HUDEP-2 (cell line): ENCODE measurements around the gene ETS1.

Experiments
- DNase-seq, 76 experiments: peaks; one replicate each; lab custom pipeline; 2025; ENCODE audit not compliant: unreplicated experiment in 76 of 76; lab: John Stamatoyannopoulos, UW

Gene ETS1

GRCh38 chr11:128619540-128620308 lies 32.4 kb upstream of the ETS1 start:
- no peak for DNase-seq

DNA sequence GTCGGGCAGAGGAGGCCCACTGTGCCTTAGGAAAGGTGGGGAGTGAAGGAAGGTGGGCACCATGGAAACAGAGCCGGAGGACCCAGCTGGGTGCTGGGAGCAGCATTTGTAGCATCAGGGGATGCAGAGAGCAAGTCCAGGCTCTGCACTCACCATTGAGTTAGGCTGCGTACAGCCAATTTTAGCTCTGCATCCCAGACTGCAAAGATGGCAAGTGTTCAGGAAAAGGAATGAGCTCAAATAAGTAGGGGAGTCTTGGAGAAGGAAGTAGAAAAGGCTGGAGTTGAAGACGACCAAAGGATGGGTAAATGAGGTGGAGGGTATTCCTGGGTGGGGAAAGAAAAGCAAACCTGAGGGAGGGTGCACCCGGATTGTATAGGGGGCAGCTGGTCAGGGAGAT lies 31.6 kb upstream of the ETS1 start:
- DNase-seq, result no peak

GRCh38 chr11:128618603-128619002 lies 31.2 kb upstream of the ETS1 start:
- no peak for DNase-seq

DNA sequence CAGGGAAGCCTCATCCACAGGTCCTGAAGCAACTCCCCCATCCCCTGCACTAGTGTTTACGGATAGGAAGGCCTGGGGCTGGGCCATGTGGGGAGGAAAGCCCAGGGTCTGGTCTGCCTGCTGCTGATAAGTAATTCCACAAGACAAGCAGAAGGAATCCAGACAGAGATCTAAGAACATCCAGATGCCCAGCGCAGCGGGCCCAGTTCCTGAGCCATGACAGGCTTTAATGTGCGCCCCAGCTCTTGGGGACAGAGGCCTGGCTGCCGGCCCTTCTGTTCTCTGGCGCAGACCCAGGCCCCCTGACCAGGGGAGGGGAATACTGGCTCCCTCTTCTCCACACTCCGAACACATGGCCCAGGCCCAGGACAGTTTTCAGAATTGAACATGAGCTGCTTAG lies 28.8 kb upstream of the ETS1 start:
- DNase-seq, result no peak

DNA sequence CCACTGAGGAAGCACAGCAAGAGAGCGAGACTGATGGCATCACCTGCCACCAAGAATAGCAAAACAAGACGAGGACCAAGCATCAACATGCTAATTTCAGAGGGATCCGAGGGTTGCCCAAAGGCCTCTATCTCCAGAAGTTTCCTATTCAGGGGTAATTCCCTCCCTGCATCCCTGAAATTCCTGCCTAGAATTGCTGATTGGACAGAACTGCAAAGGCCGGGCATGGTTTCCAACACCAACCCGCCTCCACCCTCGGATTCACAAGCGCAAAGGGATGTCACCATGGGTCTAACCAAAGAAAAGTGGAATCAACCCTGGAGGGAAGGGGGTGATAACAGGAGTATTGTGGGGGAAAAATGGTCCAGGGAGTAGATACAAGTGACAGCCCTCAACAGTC lies 28.3 kb upstream of the ETS1 start:
- DNase-seq, result no peak

GRCh38 chr11:128615076-128615475 lies 27.7 kb upstream of the ETS1 start:
- DNase-seq, result no peak

DNA sequence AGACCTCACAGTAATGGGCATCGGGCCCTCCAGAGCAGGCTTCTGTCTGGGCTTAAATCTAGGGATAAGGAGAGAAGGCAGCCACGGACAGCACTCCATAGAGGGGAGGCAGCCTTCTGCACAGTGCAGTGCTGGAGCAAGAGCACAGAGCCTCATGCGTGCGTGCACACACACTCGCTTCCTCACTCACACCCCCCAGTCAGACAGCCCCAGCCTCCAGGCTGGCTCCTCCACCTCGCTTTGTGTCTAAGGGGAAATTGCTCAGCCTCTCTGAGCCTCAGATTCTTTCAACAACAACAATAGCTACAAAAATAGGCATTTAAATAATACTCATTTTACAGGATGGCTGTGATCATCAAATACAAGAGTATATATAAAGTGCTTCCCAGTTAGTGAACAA lies 26.7 kb upstream of the ETS1 start:
- no peak for DNase-seq

- no peak for DNase-seq
Observed at GRCh38 chr11:128613300-128613995, 26.1 kb upstream of the ETS1 start.

DNA sequence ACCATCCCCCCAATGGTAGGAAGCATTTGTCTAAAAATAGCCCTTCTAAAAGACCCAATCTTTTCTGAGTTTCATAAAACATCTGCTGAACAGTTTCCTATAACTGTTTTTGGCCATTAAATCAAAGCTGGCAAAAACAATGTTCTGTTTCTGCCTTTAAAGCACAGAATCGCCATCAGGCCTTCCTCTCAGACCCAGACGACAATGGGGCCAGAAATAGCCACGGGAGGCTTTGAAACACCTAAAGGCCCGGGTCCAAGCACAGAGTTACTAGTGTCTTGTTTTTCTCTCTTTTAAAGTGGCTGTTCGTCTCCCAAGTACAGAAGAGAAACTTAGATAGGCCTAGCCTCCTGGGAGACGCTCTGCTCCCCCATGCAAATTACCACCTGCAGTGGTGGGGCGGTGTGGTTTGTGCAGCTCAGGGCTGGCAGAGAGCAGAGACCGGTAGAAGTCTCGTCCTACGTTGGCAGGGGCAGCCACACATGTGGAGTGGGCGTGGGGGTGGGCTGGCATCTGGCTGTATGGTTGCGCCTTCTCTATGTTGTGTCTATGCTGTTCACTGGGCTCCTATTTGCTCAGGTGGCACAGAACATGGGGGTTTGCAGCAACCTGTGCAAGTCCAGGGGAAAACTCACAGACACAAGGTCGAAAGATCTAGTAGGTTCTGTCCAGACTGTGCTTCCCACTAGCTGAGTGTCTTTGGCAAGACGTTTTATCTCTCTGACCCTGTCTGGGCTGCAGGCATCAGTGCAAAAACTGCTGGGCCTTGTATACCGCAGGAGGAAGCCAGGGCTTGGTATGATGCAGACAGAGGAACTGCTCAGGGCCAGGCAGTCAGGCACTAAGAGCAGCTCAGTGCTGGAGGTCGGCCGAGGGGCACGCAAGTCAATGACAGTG lies 23.6 kb upstream of the ETS1 start:
- no peak for DNase-seq

- no peak for DNase-seq
Observed at GRCh38 chr11:128609785-128610184, 22.4 kb upstream of the ETS1 start.

DNA sequence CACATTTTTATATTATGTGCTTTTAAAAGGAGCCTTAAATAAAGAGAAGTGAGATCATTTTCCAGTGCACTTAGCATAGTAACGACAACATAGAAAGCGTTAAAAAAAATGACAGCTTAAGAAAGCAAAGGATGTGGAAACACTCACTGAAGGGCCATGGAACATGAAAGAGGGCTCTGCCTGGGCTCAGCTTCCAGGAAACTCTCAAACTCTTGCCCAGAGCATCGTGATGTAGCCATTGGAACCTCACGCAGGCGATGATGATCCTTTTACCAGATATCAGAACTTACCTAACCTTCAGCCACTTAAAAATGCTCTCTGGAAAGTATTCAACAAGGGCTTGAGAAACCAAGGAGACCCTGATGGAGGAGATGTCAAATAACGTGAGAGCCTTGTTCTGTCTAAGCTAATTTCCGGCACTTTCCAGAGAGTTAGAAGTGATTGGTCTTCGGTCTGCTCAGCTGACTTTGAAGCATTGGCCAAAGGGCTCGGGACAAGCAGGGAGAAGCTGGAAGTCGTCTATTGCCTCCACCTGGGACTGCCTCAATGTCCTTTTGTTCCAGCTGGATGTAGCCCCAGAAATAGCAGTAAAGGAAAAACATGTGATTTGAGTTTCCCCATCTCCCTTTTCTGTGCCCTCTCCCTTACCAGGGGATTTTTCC lies 21.5 kb upstream of the ETS1 start:
- DNase-seq, result no peak

DNA sequence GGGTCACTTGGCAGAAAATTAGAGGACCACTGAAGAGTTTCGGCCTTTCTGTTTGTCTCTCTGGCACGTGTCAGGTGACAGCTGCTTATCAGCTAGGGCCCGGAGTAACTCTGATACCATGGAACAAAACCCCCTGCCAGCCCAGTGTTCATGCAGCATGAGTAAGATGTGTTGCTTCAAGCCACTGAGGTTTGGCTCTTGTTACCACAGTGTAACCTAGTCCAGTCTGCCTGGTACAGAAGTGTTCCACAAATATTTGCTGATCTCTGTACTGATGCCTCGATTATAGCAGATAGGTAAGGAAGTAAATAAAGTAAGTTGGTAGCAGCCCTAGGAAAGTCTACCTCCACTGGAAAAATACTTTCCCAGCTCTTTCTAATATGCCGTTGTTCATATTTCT lies 20.5 kb upstream of the ETS1 start:
- no peak for DNase-seq

DNA sequence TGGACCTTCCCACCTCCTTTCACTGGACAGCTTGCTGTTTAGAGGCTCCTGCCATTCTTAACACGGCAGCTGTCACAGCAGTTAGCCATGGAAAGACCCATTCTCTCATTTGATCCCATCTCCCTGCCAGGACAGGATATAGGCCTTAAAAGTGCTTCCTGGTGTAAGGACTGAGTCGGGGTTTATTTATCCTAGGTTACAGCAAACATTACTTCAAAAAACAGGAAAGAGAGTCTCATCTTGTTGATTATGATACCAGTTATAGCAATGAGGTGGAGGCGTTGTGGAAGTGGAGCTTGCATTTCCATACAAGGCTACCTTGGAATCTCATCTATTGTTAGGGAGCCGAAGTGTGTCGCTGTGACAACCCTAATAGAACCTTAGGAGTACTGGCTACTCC lies 17.4 kb upstream of the ETS1 start:
- DNase-seq, result no peak

GRCh38 chr11:128603752-128604414 lies 16.5 kb upstream of the ETS1 start:
- DNase-seq, result no peak

DNA sequence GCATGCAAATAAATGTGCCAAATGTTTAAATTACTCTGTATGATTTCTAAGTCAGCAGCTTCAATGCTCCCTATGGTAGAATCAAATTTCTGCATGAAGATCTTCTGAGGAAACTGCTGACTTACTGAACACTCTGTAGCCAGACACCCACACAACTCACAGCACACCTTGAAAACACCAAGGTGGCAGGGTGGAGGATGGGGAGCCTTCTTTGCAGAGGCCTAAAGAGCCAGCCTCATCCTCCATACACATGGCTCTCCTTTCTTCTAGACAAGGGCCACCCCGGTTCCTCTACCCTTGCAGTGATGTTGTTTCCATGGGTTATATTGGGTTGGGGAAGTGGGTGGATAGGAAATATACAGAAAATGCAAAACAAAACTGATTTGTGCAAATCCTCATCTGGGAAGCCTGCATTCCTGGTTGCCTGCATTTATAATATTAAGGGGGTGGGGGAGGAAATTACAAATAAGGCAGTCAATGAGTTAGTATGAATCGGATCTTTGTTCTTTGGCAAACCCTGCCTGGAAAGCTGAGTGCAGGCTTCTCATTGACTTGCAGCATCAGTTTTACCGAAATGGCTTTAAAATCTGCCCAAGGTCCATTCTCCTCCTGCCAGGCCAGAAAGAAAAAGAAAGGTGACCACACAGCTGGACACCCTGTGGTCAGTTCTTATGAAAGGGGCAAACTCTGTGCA lies 15.8 kb upstream of the ETS1 start:
- DNase-seq, result no peak

DNA sequence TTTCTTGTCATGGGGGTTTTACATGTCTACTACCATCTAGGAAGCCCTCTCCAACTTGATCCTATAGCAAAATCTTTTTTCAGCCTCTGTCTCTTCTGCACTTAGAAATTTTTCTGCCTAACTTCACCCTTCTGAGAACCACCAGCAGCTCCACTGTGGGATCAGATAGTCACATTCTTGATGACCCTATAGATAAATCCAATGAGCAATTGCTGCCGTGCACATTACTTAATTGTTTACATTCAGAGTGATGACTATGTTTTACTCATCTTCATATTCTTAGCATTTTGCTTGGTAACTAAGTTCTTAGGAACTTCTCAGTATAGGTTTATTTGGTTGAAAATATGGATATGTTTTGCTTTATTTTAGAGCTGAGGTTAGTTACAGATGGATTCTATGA lies 12.4 kb upstream of the ETS1 start:
- no peak for DNase-seq

GRCh38 chr11:128598506-128599150 lies 11.3 kb upstream of the ETS1 start:
- no peak for DNase-seq

DNA sequence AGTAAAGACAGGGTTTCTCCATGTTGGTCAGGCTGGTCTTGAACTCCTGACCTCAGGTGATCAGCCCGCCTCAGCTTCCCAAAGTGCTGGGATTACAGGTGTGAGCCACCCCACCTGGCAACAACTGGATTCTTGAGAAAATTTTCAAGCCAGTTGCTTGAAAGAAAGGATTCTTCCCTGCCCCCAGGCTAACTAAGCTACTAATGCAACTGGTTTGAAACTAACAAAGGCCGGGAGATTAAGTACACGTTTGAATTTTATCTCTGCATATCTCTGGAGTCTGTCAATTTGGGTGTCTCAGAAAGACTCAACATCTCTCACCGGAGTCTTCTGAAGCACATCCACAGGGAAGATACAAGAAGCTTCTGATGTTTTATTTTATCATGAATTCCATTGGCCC lies 10.7 kb upstream of the ETS1 start:
- no peak for DNase-seq

- DNase-seq, result no peak
Observed at GRCh38 chr11:128597209-128597608, 9.9 kb upstream of the ETS1 start.
